ENCODE results near the gene CCDC33.

Gene CCDC33

DNA sequence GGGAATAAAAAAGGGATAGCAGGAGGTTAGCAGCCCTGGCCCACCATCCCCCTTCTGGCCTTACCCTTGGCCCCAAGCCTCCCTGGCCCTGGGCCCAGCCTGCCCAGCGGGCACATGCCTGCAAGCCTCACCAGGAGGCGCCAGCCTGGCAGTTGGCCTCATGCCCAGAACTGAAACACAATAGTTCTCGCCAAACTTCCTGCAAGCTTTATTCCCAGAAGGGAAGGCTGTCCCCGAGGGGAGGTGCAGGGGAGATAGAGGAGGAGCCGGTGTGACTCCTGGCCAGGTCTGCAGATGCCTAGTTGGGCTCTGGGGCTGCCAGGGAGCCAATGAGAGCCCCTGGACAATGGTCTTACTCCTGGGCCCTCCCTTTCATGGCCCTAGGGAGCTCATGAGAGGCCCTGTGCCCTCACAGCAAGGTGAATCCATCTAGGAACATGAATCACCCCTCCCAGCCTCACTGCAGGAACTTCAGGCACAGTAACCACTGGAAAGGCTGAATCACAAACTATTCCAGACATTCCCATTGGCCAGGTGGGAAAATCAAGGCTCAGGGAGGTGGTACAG lies 4.0 kb downstream of the CCDC33 start (continued):
- peak; percentile 63; the same call in 1 of the 2 replicates for TF ChIP-seq ZEB2 (tag by site-specific recombination; IDR thresholded peaks at IDR 0.05)
- TF ChIP-seq KLF9 (tag by site-specific recombination; IDR thresholded peaks at IDR 0.05; ENCODE audit: low read depth), result no peak
- peak; percentile 36; the same call in 1 of the 2 replicates for TF ChIP-seq HIC1 (tag by site-specific recombination; IDR thresholded peaks at IDR 0.05)
- peak; percentile 51; the same call in 1 of the 2 replicates for TF ChIP-seq ZNF629 (tag by site-specific recombination; IDR thresholded peaks at IDR 0.05)
- TF ChIP-seq ZSCAN30 (tag by site-specific recombination; IDR thresholded peaks at IDR 0.05), result peak; percentile 74
- peak; percentile 66; the same call in 1 of the 2 replicates for TF ChIP-seq ZNF610 (tag by site-specific recombination; IDR thresholded peaks at IDR 0.05; ENCODE audit: borderline replicate concordance)
- TF ChIP-seq ZNF707 (tag by site-specific recombination; IDR thresholded peaks at IDR 0.05), result no peak
- TF ChIP-seq GLIS1 (tag by site-specific recombination; IDR thresholded peaks at IDR 0.05), result peak; percentile 80
- TF ChIP-seq ZBTB20 (tag by site-specific recombination; IDR thresholded peaks at IDR 0.05), result 0 out of 2 replicates have a peak, but pooled peaks have one; percentile 30
- TF ChIP-seq, protein P1, sequence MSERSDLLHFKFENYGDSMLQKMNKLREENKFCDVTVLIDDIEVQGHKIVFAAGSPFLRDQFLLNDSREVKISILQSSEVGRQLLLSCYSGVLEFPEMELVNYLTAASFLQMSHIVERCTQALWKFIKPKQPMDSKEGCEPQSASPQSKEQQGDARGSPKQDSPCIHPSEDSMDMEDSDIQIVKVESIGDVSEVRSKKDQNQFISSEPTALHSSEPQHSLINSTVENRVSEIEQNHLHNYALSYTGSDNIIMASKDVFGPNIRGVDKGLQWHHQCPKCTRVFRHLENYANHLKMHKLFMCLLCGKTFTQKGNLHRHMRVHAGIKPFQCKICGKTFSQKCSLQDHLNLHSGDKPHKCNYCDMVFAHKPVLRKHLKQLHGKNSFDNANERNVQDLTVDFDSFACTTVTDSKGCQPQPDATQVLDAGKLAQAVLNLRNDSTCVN (tag by site-specific recombination; optimal IDR thresholded peaks at IDR 0.05), result peak; percentile 26
- TF ChIP-seq WT1 (tag by site-specific recombination; IDR thresholded peaks at IDR 0.05), result peak; percentile 93
- TF ChIP-seq ZNF423 (tag by site-specific recombination; IDR thresholded peaks at IDR 0.05), result peak; percentile 98
- no peak for TF ChIP-seq ZNF37A (tag by site-specific recombination; IDR thresholded peaks at IDR 0.05)
- peak; percentile 93 for TF ChIP-seq ZIC2 (tag by site-specific recombination; IDR thresholded peaks at IDR 0.05)
- no peak for TF ChIP-seq ZNF548 (tag by site-specific recombination; IDR thresholded peaks at IDR 0.05)
- TF ChIP-seq PRDM10 (tag by site-specific recombination; IDR thresholded peaks at IDR 0.05), result peak; percentile 56; the same call in 1 of the 2 replicates
- peak; percentile 75 for TF ChIP-seq PATZ1 (tag by site-specific recombination; IDR thresholded peaks at IDR 0.05)
- TF ChIP-seq ZNF146 (tag by site-specific recombination; IDR thresholded peaks at IDR 0.05), result no peak
- TF ChIP-seq BCL11B (tag by site-specific recombination; IDR thresholded peaks at IDR 0.05; ENCODE audit: low read depth), result peak; percentile 57; the same call in 1 of the 2 replicates
- TF ChIP-seq TSHZ1 (tag by site-specific recombination; IDR thresholded peaks at IDR 0.05; ENCODE audit: borderline replicate concordance), result no peak
- peak; percentile 32; the same call in 1 of the 2 replicates for TF ChIP-seq SP3 (tag by site-specific recombination; IDR thresholded peaks at IDR 0.05)
- peak; percentile 46; the same call in 1 of the 2 replicates for TF ChIP-seq ZNF76 (tag by site-specific recombination; IDR thresholded peaks at IDR 0.05; ENCODE audit: borderline replicate concordance, low read depth)
- no peak for TF ChIP-seq ZBTB7A (tag by site-specific recombination; IDR thresholded peaks at IDR 0.05; ENCODE audit: low read depth)
- peak; percentile 50; the same call in 1 of the 2 replicates for TF ChIP-seq ZBTB17 (tag by site-specific recombination; IDR thresholded peaks at IDR 0.05)
- TF ChIP-seq, protein P2, sequence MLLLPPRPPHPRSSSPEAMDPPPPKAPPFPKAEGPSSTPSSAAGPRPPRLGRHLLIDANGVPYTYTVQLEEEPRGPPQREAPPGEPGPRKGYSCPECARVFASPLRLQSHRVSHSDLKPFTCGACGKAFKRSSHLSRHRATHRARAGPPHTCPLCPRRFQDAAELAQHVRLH (tag by site-specific recombination; IDR thresholded peaks at IDR 0.05), result peak; percentile 31; the same call in 1 of the 2 replicates
- no peak for TF ChIP-seq ZNF2 (tag by site-specific recombination; IDR thresholded peaks at IDR 0.05)
- TF ChIP-seq ZNF211 (tag by site-specific recombination; IDR thresholded peaks at IDR 0.05; ENCODE audit: low read depth), result no peak
